ENCODE results near the gene TBCA.

- TF ChIP-seq CTCF (IDR thresholded peaks at IDR 0.05; ENCODE audit: low read depth, low read length, poor library complexity, severe bottlenecking) (no peak), EZH2phosphoT487 (IDR thresholded peaks at IDR 0.05; ENCODE audit: borderline replicate concordance, low read length) (no peak)
Measured at GRCh38 chr5:77709340-77709739, 66.8 kb downstream of the TBCA start.
